GM12891 (cell line): Measurements from ENCODE around the gene NLRC3. TPM values are rescaled to one million over a fixed set of nuclear protein-coding genes. Genes with fewer than 3 reads are reported as not detected.

ENCODE experiments used
- DNase-seq: peaks from one replicate; pipeline ENCODE4 v3.0.0; 2011; ENCODE audit warnings: low spot score; ENCODE audit not compliant: insufficient read length
- FAIRE-seq: peaks from 2 replicates; lab custom pipeline; 2011; peaks lifted over from hg19 to GRCh38; lab: Jason Lieb, UNC
- PAX5 ChIP-seq: IDR thresholded peaks from 2 replicates; pipeline ENCODE4 v1.6.1; 2011; ENCODE audit warnings: low read length, moderate library complexity, mild to moderate bottlenecking; ENCODE audit not compliant: insufficient read depth, severe bottlenecking
- POLR2A ChIP-seq: IDR thresholded peaks from 2 replicates; pipeline ENCODE4 v1.6.1; 2011; ENCODE audit warnings: low read depth, low read length, control low read depth
- POLR2AphosphoS5 ChIP-seq: IDR thresholded peaks from 2 replicates; pipeline ENCODE4 v1.6.1; 2011; ENCODE audit warnings: low read depth, low read length, control low read depth
- POU2F2 ChIP-seq: IDR thresholded peaks from 2 replicates; pipeline ENCODE4 v1.6.1; 2011; ENCODE audit warnings: low read depth, mild to moderate bottlenecking, control low read depth, low read length, moderate library complexity
- SPI1 ChIP-seq: IDR thresholded peaks from 2 replicates; pipeline ENCODE4 v1.6.1; 2011; ENCODE audit warnings: low read depth, low read length, control low read depth
- TAF1 ChIP-seq: IDR thresholded peaks from 2 replicates; pipeline ENCODE4 v1.6.1; 2011; ENCODE audit warnings: low read depth, low read length, control low read depth
- polyA plus RNA-seq: library from polyadenylated mRNA; unstranded; fragments of >200 nt; gene quantifications from one replicate; pipeline ENCODE4 v1.2.1, GENCODE V29; 2012; ENCODE audit warnings: low read depth, missing spikeins, inconsistent platforms; ENCODE audit not compliant: missing spikeins

The NLRC3 gene, protein sequence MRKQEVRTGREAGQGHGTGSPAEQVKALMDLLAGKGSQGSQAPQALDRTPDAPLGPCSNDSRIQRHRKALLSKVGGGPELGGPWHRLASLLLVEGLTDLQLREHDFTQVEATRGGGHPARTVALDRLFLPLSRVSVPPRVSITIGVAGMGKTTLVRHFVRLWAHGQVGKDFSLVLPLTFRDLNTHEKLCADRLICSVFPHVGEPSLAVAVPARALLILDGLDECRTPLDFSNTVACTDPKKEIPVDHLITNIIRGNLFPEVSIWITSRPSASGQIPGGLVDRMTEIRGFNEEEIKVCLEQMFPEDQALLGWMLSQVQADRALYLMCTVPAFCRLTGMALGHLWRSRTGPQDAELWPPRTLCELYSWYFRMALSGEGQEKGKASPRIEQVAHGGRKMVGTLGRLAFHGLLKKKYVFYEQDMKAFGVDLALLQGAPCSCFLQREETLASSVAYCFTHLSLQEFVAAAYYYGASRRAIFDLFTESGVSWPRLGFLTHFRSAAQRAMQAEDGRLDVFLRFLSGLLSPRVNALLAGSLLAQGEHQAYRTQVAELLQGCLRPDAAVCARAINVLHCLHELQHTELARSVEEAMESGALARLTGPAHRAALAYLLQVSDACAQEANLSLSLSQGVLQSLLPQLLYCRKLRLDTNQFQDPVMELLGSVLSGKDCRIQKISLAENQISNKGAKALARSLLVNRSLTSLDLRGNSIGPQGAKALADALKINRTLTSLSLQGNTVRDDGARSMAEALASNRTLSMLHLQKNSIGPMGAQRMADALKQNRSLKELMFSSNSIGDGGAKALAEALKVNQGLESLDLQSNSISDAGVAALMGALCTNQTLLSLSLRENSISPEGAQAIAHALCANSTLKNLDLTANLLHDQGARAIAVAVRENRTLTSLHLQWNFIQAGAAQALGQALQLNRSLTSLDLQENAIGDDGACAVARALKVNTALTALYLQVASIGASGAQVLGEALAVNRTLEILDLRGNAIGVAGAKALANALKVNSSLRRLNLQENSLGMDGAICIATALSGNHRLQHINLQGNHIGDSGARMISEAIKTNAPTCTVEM
- polyA plus RNA-seq = 4.9 TPM

DNA sequence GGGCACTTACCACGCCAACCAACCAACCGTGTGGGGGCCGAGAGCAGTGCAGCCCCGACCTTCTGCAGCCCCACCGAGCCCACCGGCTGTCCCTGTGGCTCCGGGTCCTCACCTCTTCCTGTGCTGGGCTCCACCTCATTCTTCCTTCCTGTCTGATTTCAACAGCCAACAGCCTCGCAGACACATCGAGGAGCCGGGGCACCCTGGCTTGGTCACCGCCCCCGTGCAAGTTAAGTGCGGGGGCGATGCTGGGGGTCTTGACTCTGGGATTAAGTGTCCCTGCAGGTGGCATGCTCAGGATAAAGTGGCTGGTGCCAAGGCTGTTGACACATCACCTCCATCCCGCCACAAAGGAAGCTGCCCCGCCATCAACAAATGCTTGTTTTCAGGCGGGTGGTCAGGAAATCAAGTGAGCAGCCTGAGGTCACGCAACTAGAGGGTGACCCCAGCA is at the start of gene NLRC3:
Gene NLRC3 (minus strand): TSS at position 102 of the 451 bp plus-strand sequence. CDS start 12,367 bp downstream, outside the sequence.
- peak; percentile 96 for FAIRE-seq
- TF ChIP-seq SPI1 = no peak
- no peak for TF ChIP-seq POLR2AphosphoS5
- no peak for TF ChIP-seq PAX5
- TF ChIP-seq TAF1 = 0 out of 2 replicates have a peak, but pooled peaks have one; percentile 17
- peak; percentile 56; the same call in 1 of the 2 replicates for TF ChIP-seq POLR2A
- no peak for DNase-seq

DNA sequence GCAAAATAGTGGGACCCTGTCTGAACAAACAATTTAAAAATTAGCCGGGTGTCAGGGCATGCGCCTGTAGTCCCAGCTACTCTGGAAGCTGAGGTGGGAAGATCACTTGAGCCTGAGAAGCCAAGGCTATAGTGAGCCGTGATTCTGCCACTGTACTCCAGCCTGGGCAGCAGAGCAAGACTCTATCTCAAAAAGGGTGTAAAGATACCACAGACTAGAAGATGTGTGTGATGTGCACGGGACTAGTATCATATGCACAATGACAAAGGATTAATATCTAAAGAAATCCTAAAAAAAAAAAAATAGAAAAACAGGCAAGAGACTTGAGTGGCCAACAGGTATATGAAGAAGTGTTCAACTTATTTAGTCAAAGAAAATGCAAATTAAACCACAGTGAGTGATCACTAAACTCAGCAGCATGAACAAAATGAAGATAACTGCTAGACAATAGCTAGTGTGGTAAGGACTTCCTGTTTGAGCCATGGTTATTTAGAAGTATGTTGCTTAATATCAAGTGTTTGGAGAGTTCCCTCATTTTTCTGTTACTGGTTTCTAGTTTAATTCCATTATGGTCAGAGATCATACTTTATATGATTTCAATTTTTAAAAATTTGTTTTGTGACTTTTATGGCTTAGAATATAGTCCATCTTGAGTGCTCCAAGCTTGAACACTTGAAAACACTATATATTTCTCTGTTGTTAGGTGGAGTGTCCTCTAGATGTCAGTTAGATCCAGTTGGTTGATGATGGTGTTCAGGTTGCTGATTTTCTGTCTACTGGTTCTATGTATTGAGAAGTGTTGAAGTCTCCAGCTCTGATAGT is 48.9 kb upstream of the NLRC3 start:
- FAIRE-seq (peak; percentile 92), DNase-seq (no peak)
- TF ChIP-seq SPI1 (peak; percentile 68), POLR2AphosphoS5 (no peak), PAX5 (no peak), POU2F2 (no peak), POLR2A (peak; percentile 18; the same call in 1 of the 2 replicates), TAF1 (no peak)

DNA sequence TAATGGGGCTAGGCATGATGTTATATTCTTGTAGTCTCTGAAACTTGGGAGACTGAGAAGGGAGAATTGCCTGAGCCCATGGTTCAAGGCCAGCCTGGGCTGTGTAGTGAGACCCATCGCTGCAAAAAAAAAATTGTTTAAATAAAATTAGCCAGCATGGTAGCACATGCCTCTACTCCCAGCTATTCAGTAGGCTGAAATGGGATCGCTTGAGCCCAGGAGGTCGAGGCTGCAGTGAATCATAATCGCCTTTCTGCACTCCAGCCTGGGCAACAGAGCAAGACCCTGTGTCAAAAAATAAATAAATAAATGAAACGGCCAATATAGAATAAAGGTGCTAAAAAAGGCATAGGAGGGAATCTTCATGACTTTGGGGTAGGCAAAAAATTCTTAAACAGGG is 48.1 kb upstream of the NLRC3 start:
- DNase-seq = no peak
- TF ChIP-seq PAX5 (no peak), POU2F2 (no peak), POLR2A (no peak), TAF1 (no peak), POLR2AphosphoS5 (no peak), SPI1 (no peak)
- no peak for FAIRE-seq

DNA sequence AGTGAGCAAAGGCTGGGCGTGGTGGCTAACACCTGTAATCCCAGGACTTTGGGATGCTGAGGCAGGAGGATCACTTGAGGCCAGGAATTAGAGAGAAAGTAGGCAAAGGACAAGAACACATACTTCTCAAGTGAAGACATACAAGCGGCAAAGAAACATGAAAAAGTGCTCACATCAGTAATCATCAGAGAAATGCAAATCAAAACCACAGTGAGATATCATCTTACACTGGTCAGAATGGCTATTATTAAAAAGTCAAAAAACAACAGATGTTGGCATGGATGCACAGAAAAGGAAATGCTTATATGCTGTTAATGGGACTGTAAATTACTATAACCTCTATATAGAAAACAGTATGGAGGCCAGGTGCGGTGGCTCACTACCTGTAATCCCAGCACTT is 46.4 kb upstream of the NLRC3 start:
- DNase-seq = no peak
- no peak for TF ChIP-seq POLR2A
- no peak for TF ChIP-seq POU2F2
- TF ChIP-seq POLR2AphosphoS5 = no peak
- no peak for TF ChIP-seq TAF1
- TF ChIP-seq SPI1 = no peak
- no peak for TF ChIP-seq PAX5
- peak; percentile 82 for FAIRE-seq

DNA sequence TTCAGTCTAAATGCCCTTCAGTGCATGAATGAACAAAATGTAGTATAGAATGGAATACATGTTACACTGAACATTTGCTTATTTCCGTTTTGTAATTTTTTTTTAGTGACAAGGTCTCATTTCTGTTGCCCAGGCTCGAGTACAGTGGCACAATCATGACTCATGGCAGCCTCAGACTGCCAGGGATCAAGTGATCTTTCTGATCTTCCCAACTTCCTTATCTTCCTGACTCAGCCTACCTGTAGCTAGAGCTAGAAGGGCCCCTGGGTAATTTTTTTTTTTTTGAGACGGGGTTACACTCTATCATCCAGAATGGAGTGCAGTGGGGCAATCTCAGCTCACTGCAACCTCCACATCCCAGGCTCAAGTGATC is 41.6 kb upstream of the NLRC3 start:
- TF ChIP-seq POU2F2 = no peak
- FAIRE-seq (no peak), DNase-seq (no peak)

DNA sequence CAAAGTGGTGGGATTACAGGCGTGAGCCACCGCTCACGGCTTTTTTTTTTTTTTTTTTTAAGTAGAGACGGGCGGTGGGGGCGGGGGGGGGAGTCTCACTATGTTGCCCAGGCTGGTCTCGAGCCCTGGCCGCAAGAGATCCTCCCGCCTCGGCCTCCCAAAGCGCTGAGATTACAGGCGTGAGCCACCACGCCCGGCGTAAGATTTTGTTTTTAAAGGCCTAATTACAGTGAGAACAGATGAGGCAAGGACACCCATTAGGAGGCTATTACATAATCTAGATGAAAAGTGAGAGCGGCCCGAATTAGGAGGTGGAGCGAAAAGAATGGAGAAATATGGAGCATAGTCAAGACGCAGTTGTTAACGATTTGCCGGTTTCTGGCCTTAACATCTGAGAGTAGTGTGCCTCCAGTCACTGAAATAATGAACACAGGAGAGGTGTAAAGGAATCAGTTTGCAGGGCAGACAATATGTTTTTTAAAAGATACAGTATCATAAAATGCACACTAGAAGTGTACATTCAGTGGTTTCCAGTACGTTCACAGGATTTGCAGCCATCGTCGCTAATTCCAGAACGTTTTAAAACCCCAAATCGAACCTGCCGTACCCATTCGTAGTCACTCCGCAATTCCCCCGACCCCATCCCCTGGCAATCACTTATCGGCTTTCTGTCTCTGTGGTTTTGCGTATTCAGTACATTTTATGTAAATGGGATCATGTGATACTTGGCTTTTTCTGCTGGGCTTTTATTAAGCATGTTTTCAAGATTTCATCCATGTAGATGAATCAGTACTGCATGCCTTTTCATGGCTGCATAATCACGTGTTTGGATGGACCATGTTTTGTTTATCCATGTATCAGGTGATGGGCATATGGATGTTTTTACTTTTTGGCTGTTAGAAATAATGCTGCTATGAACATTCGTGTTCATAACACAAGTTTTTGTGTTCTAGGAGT is 35.6 kb upstream of the NLRC3 start:
- FAIRE-seq = no peak
- DNase-seq = no peak
- TF ChIP-seq POU2F2 = peak; percentile 84
- no peak for TF ChIP-seq TAF1

DNA sequence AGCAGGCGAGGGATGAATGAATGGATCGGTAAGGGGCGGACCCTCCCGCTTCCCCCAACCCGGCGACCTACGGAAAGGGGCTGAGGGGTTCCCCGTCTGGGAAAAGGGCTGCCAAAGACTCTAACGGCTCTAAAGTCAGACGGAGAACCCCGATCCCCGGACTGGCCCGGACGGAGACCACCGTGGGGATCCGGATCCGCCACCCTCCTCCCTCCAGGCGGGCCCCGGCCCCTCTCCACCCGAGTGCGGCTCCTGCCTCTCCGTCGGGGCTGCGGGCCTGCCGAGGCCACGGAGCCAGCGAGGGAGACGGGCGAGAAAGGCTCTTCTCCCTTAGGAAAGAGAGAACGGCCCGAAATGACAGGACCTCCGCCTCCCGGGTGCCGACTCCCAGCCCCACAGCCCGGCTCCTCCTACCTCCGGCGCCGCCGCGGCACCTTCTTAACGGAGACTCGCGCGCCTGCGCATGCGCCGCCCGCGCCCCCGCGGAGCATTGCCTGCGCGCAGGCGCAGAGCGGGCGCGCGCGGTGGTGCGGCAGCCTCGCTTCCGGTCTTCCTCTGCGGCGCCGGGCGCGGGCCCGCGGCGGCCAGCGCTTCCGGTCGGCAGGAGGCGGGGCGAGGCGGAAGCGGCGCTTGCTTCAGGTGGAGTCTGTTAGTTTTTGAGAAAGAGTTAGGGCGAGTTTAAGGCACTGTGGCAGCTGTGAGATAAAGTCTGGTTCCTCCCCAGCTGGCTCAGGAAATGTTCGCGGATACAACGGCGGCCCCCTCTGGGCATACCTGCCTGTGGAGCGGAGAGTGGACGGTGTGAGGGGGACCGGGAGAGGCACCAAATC is 34.2 kb upstream of the NLRC3 start, which contains the start of gene SLX4:
Gene SLX4 (minus strand): TSS at position 461 of the 830 bp plus-strand sequence. CDS start 2,642 bp downstream, outside the sequence.
- DNase-seq (peak; percentile 98), FAIRE-seq (peak; percentile 96)
- TF ChIP-seq PAX5 (no peak), SPI1 (0 out of 2 replicates have a peak, but pooled peaks have one; percentile 15), POU2F2 (peak; percentile 9; the same call in 1 of the 2 replicates), POLR2A (peak; percentile 79), TAF1 (0 out of 2 replicates have a peak, but pooled peaks have one; percentile 17), POLR2AphosphoS5 (peak; percentile 77)
